Osteoblast (primary cell): ENCODE measurements around the gene COX15. TPM values are rescaled to one million over a fixed set of nuclear protein-coding genes. Genes with fewer than 3 reads are reported as not detected.

Experiments used
- DNase-seq: peaks from one replicate; pipeline ENCODE4 v3.0.0; 2011; ENCODE audit warnings: low spot score, mixed read lengths; ENCODE audit not compliant: insufficient read length; ENCODE audit errors: missing footprints
- H2AFZ ChIP-seq: 2 replicates; pipeline ENCODE4 v1.6.0; 2011; ENCODE audit warnings: mild to moderate bottlenecking, low read length
- H3K27ac ChIP-seq: 2 replicates; pipeline ENCODE4 v1.5.1; 2011; ENCODE audit warnings: mild to moderate bottlenecking, low read depth, low read length, moderate library complexity
- H3K27me3 ChIP-seq: 2 replicates; pipeline ENCODE4 v1.6.0; 2012; ENCODE audit warnings: mild to moderate bottlenecking, control low read depth, inconsistent platforms, low read length, moderate library complexity; ENCODE audit not compliant: insufficient read depth
- H3K36me3 ChIP-seq: 2 replicates; pipeline ENCODE4 v1.5.1; 2011; ENCODE audit warnings: mild to moderate bottlenecking, low read length, control low read depth, moderate library complexity; ENCODE audit not compliant: insufficient read depth
- H3K4me1 ChIP-seq: 2 replicates; pipeline ENCODE4 v1.5.1; 2011; ENCODE audit warnings: mild to moderate bottlenecking, low read length, control low read depth, moderate library complexity; ENCODE audit not compliant: insufficient read depth
- H3K4me2 ChIP-seq: 2 replicates; pipeline ENCODE4 v1.6.0; 2011; ENCODE audit warnings: mild to moderate bottlenecking, low read length; ENCODE audit not compliant: insufficient read depth
- H3K4me3 ChIP-seq: fragments of 200-600 bp; sonication (generic); 3 replicates; pipeline ENCODE4 v1.5.1; 2012; ENCODE audit warnings: mild to moderate bottlenecking, low read length, inconsistent platforms; ENCODE audit not compliant: insufficient read depth
- H3K79me2 ChIP-seq: 2 replicates; pipeline ENCODE4 v1.6.0; 2012; ENCODE audit warnings: mild to moderate bottlenecking, low read length, control low read depth, inconsistent platforms; ENCODE audit not compliant: insufficient read depth
- H3K9me3 ChIP-seq: 2 replicates; pipeline ENCODE4 v1.5.1; 2011; ENCODE audit warnings: low read depth, low read length, control low read depth
- H4K20me1 ChIP-seq: 2 replicates; pipeline ENCODE4 v1.6.0; 2012; ENCODE audit warnings: mild to moderate bottlenecking, low read length, control low read depth; ENCODE audit not compliant: insufficient read depth
- total RNA-seq: library from RNA; depleted of rRNA; stranded (reverse); fragments of >200 nt; gene quantifications from 2 replicates; pipeline ENCODE4 v1.2.3, GENCODE V29; 2012
- TF ChIP-seq, protein P1 (sequence below): IDR thresholded peaks from 2 replicates; pipeline ENCODE4 v1.5.1; 2011; ENCODE audit warnings: mild to moderate bottlenecking, low read depth, low read length, moderate library complexity; ENCODE audit errors: extremely low read depth

Gene COX15
- total RNA-seq, 1 donor: 36.9 TPM

DNA sequence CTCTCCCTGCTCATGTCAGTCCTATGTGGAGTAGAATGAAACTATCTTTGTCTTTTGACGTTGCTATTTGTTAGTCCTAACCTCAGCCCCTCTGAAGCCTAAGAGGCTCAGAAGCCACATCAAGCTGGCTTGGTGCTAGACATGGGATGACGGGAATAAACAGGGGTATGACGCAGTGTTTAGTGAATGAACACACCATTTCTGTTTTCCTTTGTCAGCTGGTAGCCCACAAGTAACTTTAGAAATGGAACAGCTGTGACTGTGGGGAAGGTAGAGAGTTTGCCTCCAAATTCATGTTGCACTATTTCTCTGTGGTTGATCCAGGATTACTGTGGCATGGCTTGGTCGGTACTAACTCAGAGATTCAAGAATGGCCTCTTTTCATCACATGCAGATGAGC, 31.3 kb downstream of the COX15 start:
- no peak overlapping the region for H2AFZ ChIP-seq
- no peak overlapping the region for H3K4me3 ChIP-seq
- no peaks in the 10 kb centered on the region for H3K27me3 ChIP-seq
- H3K4me1 ChIP-seq: peaks cover 7% of the 10 kb centered on the region
- H3K4me2 ChIP-seq: no peak overlapping the region
- H3K9me3 ChIP-seq: no peaks in the 10 kb centered on the region
- H4K20me1 ChIP-seq: no peaks in the 10 kb centered on the region
- TF ChIP-seq, protein P1, sequence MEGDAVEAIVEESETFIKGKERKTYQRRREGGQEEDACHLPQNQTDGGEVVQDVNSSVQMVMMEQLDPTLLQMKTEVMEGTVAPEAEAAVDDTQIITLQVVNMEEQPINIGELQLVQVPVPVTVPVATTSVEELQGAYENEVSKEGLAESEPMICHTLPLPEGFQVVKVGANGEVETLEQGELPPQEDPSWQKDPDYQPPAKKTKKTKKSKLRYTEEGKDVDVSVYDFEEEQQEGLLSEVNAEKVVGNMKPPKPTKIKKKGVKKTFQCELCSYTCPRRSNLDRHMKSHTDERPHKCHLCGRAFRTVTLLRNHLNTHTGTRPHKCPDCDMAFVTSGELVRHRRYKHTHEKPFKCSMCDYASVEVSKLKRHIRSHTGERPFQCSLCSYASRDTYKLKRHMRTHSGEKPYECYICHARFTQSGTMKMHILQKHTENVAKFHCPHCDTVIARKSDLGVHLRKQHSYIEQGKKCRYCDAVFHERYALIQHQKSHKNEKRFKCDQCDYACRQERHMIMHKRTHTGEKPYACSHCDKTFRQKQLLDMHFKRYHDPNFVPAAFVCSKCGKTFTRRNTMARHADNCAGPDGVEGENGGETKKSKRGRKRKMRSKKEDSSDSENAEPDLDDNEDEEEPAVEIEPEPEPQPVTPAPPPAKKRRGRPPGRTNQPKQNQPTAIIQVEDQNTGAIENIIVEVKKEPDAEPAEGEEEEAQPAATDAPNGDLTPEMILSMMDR: no peak
- H3K79me2 ChIP-seq: peaks cover 16% of the 10 kb centered on the region
- peaks cover 96% of the 10 kb centered on the region for H3K36me3 ChIP-seq
- H3K27ac ChIP-seq: peak overlapping the region; percentile 7
- no peak for DNase-seq

DNA sequence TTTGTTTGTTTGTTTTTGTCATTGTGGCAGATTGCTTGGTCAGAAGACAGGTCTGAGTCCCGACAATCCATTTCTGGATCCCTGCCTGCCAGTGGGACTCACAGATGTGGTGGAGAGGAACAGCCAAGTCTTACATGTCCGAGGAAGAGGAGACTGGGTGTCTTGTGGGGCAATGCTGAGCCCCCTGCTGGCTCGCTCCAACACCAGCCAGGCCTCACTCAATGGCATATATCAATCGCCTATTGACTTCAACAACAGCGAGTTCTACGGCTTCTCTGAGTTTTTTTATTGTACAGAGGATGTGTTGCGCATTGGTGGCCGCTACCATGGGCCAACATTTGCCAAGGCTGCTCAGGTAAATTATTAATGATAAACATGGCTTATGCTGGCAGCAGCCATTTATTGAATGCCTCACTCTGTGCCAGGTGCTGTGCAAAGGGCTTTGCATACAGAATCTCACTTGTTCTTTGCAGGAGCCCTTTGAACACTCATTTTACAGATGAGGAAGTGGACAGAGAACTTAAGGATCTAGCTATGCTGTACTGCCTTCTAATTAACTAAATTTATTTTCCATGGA, 33.3 kb downstream of the COX15 start:
- peaks cover 15% of the 10 kb centered on the region for H3K79me2 ChIP-seq
- no peak overlapping the region for H2AFZ ChIP-seq
- H3K4me3 ChIP-seq: no peak overlapping the region
- TF ChIP-seq, protein P1: peak; percentile 35
- H3K36me3 ChIP-seq: peaks cover 82% of the 10 kb centered on the region
- no peaks in the 10 kb centered on the region for H4K20me1 ChIP-seq
- peaks cover 27% of the 10 kb centered on the region for H3K4me1 ChIP-seq
- H3K9me3 ChIP-seq: no peaks in the 10 kb centered on the region
- DNase-seq: no peak
- no peak overlapping the region for H3K4me2 ChIP-seq
- no peaks in the 10 kb centered on the region for H3K27me3 ChIP-seq
- H3K27ac ChIP-seq: no peak overlapping the region

DNA sequence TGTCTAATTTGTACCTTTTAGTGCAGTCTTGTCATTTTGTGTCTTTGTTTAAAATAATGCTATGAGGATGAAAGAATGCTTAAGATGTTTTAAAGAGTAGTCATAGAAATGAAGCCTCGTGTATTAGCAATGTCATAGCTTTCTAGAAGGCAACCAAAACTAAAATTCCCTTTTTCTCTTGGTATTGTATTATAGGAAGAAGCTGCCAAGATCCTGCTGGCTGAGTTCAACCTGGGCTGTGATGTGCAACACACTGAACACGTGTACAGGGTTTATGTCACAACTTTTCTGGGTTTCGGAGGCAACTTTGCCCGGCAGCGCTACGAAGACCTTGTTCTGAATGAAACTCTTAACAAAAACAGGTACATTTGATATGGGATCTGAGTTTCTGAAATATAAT, 36.2 kb downstream of the COX15 start:
- Histone ChIP-seq H2AFZ (no peak overlapping the region), H4K20me1 (no peaks in the 10 kb centered on the region), H3K4me1 (peaks cover 34% of the 10 kb centered on the region), H3K4me3 (no peak overlapping the region), H3K9me3 (no peaks in the 10 kb centered on the region), H3K4me2 (no peak overlapping the region), H3K27me3 (no peaks in the 10 kb centered on the region), H3K27ac (peak overlapping the region; percentile 92), H3K79me2 (peaks cover 15% of the 10 kb centered on the region), H3K36me3 (peaks cover 81% of the 10 kb centered on the region)
- TF ChIP-seq, protein P1: no peak
- no peak for DNase-seq

DNA sequence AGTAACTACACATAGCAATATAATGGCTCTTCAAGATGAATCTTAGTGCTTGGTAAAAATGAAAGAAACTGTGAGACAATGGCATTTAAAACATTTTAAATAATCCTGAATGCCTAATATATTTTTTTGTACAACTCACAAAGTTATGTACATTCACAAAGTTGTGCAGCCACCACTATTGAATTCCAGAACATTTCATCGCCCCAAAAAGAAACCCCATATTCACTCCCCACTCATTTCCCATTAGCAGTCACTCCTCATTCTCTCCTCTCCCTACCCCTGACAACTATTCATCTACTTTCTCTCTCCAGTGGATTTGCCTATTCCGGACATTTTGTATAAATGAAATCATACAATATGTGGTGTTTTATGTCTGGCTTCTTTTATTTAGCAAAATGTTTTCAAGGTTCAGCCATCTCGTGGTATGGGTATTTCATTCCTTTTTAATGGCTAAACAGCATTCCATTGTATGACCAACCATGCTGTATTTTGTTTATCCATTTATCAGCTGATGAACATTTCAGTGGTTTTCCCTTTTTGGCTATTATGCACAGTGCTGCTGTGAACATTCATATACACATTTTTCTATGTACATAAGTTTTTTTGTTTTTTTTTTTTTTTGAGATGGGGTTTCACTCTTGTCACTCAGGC, 37.9 kb downstream of the COX15 start:
- peak; percentile 53 for DNase-seq
- H3K4me2 ChIP-seq: peak overlapping the region; percentile 75
- peak overlapping the region; percentile 92 for H3K27ac ChIP-seq
- no peaks in the 10 kb centered on the region for H3K27me3 ChIP-seq
- peaks cover 74% of the 10 kb centered on the region for H3K36me3 ChIP-seq
- TF ChIP-seq, protein P1: no peak
- no peaks in the 10 kb centered on the region for H4K20me1 ChIP-seq
- no peaks in the 10 kb centered on the region for H3K9me3 ChIP-seq
- peak overlapping the region; percentile 32 for H3K4me3 ChIP-seq
- H3K79me2 ChIP-seq: peaks cover 19% of the 10 kb centered on the region
- peak overlapping the region; percentile 55 for H2AFZ ChIP-seq
- H3K4me1 ChIP-seq: peaks cover 45% of the 10 kb centered on the region
